SK-N-MC (cell line): ENCODE data around the gene VEPH1.

Source experiments
- EZH2 ChIP-seq: fragments of 200-600 bp; sonication (generic); IDR thresholded peaks from one replicate; pipeline ENCODE4 v1.6.1; 2017; ENCODE audit warnings: antibody characterized with exemption
- FOXP2 ChIP-seq: optimal IDR thresholded peaks from 2 replicates; pipeline ENCODE3; 2011; ENCODE audit warnings: mild to moderate bottlenecking, moderate library complexity; ENCODE audit not compliant: insufficient read depth; ENCODE audit errors: extremely low read length, control extremely low read depth
- POLR2AphosphoS5 ChIP-seq: IDR thresholded peaks from 2 replicates; pipeline ENCODE4 v1.6.1; 2012; ENCODE audit warnings: mild to moderate bottlenecking, low read depth, low read length, borderline replicate concordance

DNA sequence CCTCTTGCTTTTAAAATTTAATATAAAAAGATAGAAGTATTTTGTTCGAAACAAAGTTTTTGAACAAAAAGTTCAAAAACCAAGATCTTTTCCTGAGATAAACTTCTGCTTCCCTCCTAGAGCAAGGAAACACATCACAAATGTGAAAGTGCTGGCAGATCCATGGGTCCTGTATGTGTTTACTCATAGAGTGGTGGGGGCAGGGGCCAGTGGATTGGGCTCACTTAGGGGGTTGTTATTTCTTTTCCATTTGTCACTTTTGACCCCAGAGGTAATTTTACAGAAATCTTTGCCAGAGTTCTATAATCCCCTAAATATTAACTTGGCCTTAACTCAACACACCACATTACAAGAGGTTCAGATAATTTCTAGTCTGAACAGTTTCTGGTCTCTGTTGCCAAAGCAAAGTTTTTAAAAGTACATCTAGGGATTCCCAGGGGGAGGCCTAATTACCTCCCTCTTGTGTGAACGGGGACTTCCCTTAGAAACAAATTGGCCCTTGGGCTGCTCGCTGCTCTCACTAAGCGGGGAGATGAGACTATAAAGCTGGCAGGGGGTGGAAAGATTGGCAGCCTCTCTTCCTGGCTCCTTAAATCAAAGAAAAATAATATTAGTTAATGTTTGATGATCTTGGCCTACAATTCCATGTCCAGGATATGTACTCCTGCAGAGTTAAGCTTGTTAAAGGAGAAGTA is 133.3 kb downstream of the VEPH1 start:
- TF ChIP-seq EZH2 (no peak), POLR2AphosphoS5 (peak; percentile 28; the same call in 1 of the 2 replicates), FOXP2 (no peak)
